ENCODE data around the gene CRHR2.

The CRHR2 gene

DNA sequence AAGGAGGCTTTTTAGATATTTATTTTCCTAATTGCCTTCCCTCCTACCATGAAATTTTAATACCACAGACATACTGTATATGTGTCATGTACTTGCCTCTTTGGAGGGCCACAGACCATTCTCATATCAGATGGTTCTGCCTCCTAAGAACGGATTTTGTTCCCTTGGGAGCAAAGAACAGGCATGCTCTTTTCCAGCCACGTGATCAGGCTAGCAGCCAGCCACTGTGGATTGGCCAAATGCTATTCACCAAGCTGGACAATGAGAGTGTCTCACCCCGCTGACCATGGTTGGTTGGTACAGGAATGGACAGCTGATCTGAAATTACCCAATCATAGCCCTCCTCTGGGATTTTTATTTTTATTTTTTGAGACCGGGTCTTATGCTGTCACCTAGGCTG, 21.5 kb upstream of the CRHR2 start:
- POLR2A ChIA-PET: no interaction called here
- no peak overlapping the region for H3K27ac ChIP-seq (ENCODE audit: extremely low read depth, low read depth, low read length)
- no peaks in the 10 kb centered on the region for H3K36me3 ChIP-seq (ENCODE audit: control insufficient read depth in 2 of 2, insufficient read depth in 1 of 2, low read length in 2 of 2)
- H3K4me1 ChIP-seq (ENCODE audit: control insufficient read depth, insufficient read depth, low read length): no peaks in the 10 kb centered on the region
- TF ChIP-seq OVOL3 (tag by site-specific recombination; IDR thresholded peaks at IDR 0.05) (no peak), SETDB1 (IDR thresholded peaks at IDR 0.05; ENCODE audit: insufficient read length, low read length) (no peak), ZNF37A (tag by site-specific recombination; IDR thresholded peaks at IDR 0.05) (no peak), KLF16 (tag by site-specific recombination; IDR thresholded peaks at IDR 0.05) (no peak), MYNN (tag by site-specific recombination; IDR thresholded peaks at IDR 0.05; ENCODE audit: borderline replicate concordance) (no peak), ZNF26 (tag by site-specific recombination; IDR thresholded peaks at IDR 0.05) (no peak), ZNF521 (tag by site-specific recombination; IDR thresholded peaks at IDR 0.05) (no peak), ZNF155 (tag by site-specific recombination; IDR thresholded peaks at IDR 0.05) (no peak), ZBTB17 (tag by site-specific recombination; IDR thresholded peaks at IDR 0.05) (no peak), ZNF24 (tag by site-specific recombination; IDR thresholded peaks at IDR 0.05) (no peak), ZNF785 (tag by site-specific recombination; IDR thresholded peaks at IDR 0.05) (no peak), ZNF624 (tag by site-specific recombination; IDR thresholded peaks at IDR 0.05) (no peak), ZNF2 (tag by site-specific recombination; IDR thresholded peaks at IDR 0.05) (no peak), IKZF3 (tag by site-specific recombination; IDR thresholded peaks at IDR 0.05) (no peak), ZBTB1 (tag by site-specific recombination; IDR thresholded peaks at IDR 0.05) (no peak), ZNF221 (tag by site-specific recombination; IDR thresholded peaks at IDR 0.05; ENCODE audit: borderline replicate concordance) (no peak)
- TF ChIP-seq, protein P1, sequence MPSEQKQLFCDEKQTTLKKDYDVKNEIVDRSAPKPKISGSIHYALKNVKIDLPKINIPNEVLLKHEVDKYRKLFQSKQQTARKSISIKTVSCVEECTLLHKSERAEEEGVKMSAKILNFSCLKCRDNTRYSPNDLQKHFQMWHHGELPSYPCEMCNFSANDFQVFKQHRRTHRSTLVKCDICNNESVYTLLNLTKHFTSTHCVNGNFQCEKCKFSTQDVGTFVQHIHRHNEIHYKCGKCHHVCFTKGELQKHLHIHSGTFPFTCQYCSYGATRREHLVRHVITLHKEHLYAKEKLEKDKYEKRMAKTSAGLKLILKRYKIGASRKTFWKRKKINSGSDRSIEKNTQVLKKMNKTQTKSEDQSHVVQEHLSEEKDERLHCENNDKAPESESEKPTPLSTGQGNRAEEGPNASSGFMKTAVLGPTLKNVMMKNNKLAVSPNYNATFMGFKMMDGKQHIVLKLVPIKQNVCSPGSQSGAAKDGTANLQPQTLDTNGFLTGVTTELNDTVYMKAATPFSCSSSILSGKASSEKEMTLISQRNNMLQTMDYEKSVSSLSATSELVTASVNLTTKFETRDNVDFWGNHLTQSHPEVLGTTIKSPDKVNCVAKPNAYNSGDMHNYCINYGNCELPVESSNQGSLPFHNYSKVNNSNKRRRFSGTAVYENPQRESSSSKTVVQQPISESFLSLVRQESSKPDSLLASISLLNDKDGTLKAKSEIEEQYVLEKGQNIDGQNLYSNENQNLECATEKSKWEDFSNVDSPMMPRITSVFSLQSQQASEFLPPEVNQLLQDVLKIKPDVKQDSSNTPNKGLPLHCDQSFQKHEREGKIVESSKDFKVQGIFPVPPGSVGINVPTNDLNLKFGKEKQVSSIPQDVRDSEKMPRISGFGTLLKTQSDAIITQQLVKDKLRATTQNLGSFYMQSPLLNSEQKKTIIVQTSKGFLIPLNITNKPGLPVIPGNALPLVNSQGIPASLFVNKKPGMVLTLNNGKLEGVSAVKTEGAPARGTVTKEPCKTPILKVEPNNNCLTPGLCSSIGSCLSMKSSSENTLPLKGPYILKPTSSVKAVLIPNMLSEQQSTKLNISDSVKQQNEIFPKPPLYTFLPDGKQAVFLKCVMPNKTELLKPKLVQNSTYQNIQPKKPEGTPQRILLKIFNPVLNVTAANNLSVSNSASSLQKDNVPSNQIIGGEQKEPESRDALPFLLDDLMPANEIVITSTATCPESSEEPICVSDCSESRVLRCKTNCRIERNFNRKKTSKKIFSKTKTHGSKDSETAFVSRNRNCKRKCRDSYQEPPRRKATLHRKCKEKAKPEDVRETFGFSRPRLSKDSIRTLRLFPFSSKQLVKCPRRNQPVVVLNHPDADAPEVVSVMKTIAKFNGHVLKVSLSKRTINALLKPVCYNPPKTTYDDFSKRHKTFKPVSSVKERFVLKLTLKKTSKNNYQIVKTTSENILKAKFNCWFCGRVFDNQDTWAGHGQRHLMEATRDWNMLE (tag by site-specific recombination; conservative IDR thresholded peaks at IDR 0.05; ENCODE audit: low read depth): no peak
- no peak overlapping the region for H3K4me3 ChIP-seq (ENCODE audit: low read depth, low read length)
- no peaks in the 10 kb centered on the region for H3K9me3 ChIP-seq (ENCODE audit: control insufficient read depth, insufficient read depth, low read depth, low read length)
- CTCF ChIA-PET: interaction anchor here (1.2 kb wide), 1 partner anchor 37 kb away, joined by 6 read pairs; no protein-coding TSS in a partner anchor

- Histone ChIP-seq H3K9me3 (ENCODE audit: control insufficient read depth, insufficient read depth, low read depth, low read length) (no peaks in the 10 kb centered on the region), H3K4me3 (ENCODE audit: low read depth, low read length) (no peak overlapping the region), H3K27ac (ENCODE audit: extremely low read depth, low read depth, low read length) (no peak overlapping the region), H3K4me1 (ENCODE audit: control insufficient read depth, insufficient read depth, low read length) (no peaks in the 10 kb centered on the region), H3K36me3 (ENCODE audit: control insufficient read depth in 2 of 2, insufficient read depth in 1 of 2, low read length in 2 of 2) (no peaks in the 10 kb centered on the region)
- ChIA-PET CTCF (interaction anchor here (0.7 to 1.5 kb wide), 5 partner anchors 10 to 341 kb away, joined by 3 to 4 read pairs (median 3); partner anchors contain the start of gene CRHR2), POLR2A (no interaction called here)
- TF ChIP-seq, protein P2, sequence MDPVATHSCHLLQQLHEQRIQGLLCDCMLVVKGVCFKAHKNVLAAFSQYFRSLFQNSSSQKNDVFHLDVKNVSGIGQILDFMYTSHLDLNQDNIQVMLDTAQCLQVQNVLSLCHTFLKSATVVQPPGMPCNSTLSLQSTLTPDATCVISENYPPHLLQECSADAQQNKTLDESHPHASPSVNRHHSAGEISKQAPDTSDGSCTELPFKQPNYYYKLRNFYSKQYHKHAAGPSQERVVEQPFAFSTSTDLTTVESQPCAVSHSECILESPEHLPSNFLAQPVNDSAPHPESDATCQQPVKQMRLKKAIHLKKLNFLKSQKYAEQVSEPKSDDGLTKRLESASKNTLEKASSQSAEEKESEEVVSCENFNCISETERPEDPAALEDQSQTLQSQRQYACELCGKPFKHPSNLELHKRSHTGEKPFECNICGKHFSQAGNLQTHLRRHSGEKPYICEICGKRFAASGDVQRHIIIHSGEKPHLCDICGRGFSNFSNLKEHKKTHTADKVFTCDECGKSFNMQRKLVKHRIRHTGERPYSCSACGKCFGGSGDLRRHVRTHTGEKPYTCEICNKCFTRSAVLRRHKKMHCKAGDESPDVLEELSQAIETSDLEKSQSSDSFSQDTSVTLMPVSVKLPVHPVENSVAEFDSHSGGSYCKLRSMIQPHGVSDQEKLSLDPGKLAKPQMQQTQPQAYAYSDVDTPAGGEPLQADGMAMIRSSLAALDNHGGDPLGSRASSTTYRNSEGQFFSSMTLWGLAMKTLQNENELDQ (tag by site-specific recombination; IDR thresholded peaks at IDR 0.05; ENCODE audit: low read depth): no peak
- TF ChIP-seq ZNF133 (tag by site-specific recombination; IDR thresholded peaks at IDR 0.05): no peak
- no peak for TF ChIP-seq MEIS1 (CRISPR knock-in tag; IDR thresholded peaks at IDR 0.05; ENCODE audit: borderline replicate concordance)
- no peak for TF ChIP-seq GFI1B (tag by site-specific recombination; IDR thresholded peaks at IDR 0.05)
- no peak for TF ChIP-seq ATF2 (tag by site-specific recombination; IDR thresholded peaks at IDR 0.05; ENCODE audit: low read depth)
- no peak for TF ChIP-seq OSR2 (tag by site-specific recombination; IDR thresholded peaks at IDR 0.05)
- TF ChIP-seq ZNF473 (tag by site-specific recombination; IDR thresholded peaks at IDR 0.05): no peak
- TF ChIP-seq, protein P3, sequence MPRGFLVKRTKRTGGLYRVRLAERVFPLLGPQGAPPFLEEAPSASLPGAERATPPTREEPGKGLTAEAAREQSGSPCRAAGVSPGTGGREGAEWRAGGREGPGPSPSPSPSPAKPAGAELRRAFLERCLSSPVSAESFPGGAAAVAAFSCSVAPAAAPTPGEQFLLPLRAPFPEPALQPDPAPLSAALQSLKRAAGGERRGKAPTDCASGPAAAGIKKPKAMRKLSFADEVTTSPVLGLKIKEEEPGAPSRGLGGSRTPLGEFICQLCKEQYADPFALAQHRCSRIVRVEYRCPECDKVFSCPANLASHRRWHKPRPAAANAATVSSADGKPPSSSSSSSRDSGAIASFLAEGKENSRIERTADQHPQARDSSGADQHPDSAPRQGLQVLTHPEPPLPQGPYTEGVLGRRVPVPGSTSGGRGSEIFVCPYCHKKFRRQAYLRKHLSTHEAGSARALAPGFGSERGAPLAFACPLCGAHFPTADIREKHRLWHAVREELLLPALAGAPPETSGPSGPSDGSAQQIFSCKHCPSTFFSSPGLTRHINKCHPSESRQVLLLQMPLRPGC (tag by site-specific recombination; IDR thresholded peaks at IDR 0.05): no peak
- TF ChIP-seq ZNF560 (tag by site-specific recombination; IDR thresholded peaks at IDR 0.05; ENCODE audit: borderline replicate concordance): no peak
These were observed 19.9 kb upstream of the CRHR2 start for GRCh38 chr7:30702200-30702599.

Data from HEK293 (cell line).